NOMO-1 treated with DMSO at 0.1 percent for 48 hours (cell line): Measurements from ENCODE around the gene FEV.
"Not testable (repeated sequence)": the region's sequence is repeated elsewhere in the genome, so short reads cannot be mapped to it uniquely, and the experiment has no call there.

Source experiments
- DNase-seq: peaks from one replicate; lab custom pipeline; 2025; ENCODE audit not compliant: unreplicated experiment; lab: John Stamatoyannopoulos, UW

Gene FEV

GRCh38 chr2:218946621-218947020 lies 38.4 kb downstream of the FEV start:
- DNase-seq, result no peak

- DNase-seq, result no peak
These were observed 40.1 kb downstream of the FEV start for GRCh38 chr2:218944759-218945404.

GRCh38 chr2:218931751-218932150 lies 53.2 kb downstream of the FEV start:
- DNase-seq, result not testable (repeated sequence)
